Endothelial cell (in vitro differentiated cells): ENCODE data around the gene BANF2. TPM values are rescaled to one million over a fixed set of nuclear protein-coding genes. Genes with fewer than 3 reads are reported as not detected.

Source experiments
- DNase-seq: peaks from one replicate; pipeline ENCODE4 v3.0.0; 2021; ENCODE audit warnings: low spot score
- H3K27ac Mint-ChIP-seq: one replicate; pipeline ENCODE4 v1.8.0; 2021; ENCODE audit warnings: mixed read lengths, inconsistent platforms; ENCODE audit not compliant: unreplicated experiment
- H3K27me3 Mint-ChIP-seq: one replicate; pipeline ENCODE4 v1.8.0; 2021; ENCODE audit warnings: mild to moderate bottlenecking, moderate library complexity, mixed read lengths, inconsistent platforms; ENCODE audit not compliant: unreplicated experiment
- H3K36me3 Mint-ChIP-seq: one replicate; pipeline ENCODE4 v1.8.0; 2021; ENCODE audit warnings: mild to moderate bottlenecking, low read depth, mixed read lengths, inconsistent platforms; ENCODE audit not compliant: unreplicated experiment
- H3K4me1 Mint-ChIP-seq: one replicate; pipeline ENCODE4 v1.8.0; 2021; ENCODE audit warnings: mild to moderate bottlenecking, mixed read lengths, inconsistent platforms; ENCODE audit not compliant: unreplicated experiment
- H3K4me3 Mint-ChIP-seq: one replicate; pipeline ENCODE4 v1.8.0; 2021; ENCODE audit warnings: mild to moderate bottlenecking, mixed read lengths, inconsistent platforms; ENCODE audit not compliant: unreplicated experiment
- H3K9me3 Mint-ChIP-seq: one replicate; pipeline ENCODE4 v1.8.0; 2021; ENCODE audit warnings: mixed read lengths, inconsistent platforms; ENCODE audit not compliant: unreplicated experiment
- total RNA-seq: library from RNA; stranded (reverse); fragmentation: NEBNext Ultra II Directional; extraction: Animal tissue kit (Norgen Biotek cat#: 25700); gene quantifications from one replicate; pipeline ENCODE4 v1.2.1, GENCODE V29; 2021; ENCODE audit not compliant: unreplicated experiment
- TF ChIP-seq, protein P1 (sequence below): fragments of 200-600 bp; sonication (generic); IDR thresholded peaks from one replicate; pipeline ENCODE4 v1.5.0; 2021; ENCODE audit warnings: antibody characterized with exemption; ENCODE audit not compliant: unreplicated experiment

Gene BANF2
- total RNA-seq, 1 donor from 2014 or later: not detected

DNA sequence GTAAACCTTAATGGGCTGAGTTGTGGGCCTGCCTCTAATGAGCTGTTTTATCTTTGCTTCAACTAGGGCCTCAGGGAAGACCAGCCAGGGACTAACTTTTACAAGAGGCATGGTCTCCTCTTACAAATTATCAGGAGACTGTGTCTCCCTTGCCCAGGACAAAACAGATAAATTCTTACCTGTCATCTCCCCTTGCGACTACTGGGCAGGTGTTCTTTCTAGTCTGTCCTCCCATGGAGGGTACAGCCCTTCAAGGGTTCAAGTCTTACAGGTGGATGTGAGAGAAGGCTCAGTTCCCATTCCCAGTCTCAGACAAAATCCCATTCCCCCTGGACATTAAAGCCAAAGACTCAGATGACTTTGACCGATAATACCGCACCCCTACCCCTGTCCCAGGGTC lies 31.3 kb upstream of the BANF2 start:
- H3K4me3 Mint-ChIP-seq: no peak overlapping the region
- no peaks in the 10 kb centered on the region for H3K27me3 Mint-ChIP-seq
- no peaks in the 10 kb centered on the region for H3K9me3 Mint-ChIP-seq
- DNase-seq: no peak
- H3K36me3 Mint-ChIP-seq: no peaks in the 10 kb centered on the region
- H3K27ac Mint-ChIP-seq: no peak overlapping the region
- H3K4me1 Mint-ChIP-seq: peaks cover 29% of the 10 kb centered on the region
- TF ChIP-seq, protein P1, sequence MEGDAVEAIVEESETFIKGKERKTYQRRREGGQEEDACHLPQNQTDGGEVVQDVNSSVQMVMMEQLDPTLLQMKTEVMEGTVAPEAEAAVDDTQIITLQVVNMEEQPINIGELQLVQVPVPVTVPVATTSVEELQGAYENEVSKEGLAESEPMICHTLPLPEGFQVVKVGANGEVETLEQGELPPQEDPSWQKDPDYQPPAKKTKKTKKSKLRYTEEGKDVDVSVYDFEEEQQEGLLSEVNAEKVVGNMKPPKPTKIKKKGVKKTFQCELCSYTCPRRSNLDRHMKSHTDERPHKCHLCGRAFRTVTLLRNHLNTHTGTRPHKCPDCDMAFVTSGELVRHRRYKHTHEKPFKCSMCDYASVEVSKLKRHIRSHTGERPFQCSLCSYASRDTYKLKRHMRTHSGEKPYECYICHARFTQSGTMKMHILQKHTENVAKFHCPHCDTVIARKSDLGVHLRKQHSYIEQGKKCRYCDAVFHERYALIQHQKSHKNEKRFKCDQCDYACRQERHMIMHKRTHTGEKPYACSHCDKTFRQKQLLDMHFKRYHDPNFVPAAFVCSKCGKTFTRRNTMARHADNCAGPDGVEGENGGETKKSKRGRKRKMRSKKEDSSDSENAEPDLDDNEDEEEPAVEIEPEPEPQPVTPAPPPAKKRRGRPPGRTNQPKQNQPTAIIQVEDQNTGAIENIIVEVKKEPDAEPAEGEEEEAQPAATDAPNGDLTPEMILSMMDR: no peak

DNA sequence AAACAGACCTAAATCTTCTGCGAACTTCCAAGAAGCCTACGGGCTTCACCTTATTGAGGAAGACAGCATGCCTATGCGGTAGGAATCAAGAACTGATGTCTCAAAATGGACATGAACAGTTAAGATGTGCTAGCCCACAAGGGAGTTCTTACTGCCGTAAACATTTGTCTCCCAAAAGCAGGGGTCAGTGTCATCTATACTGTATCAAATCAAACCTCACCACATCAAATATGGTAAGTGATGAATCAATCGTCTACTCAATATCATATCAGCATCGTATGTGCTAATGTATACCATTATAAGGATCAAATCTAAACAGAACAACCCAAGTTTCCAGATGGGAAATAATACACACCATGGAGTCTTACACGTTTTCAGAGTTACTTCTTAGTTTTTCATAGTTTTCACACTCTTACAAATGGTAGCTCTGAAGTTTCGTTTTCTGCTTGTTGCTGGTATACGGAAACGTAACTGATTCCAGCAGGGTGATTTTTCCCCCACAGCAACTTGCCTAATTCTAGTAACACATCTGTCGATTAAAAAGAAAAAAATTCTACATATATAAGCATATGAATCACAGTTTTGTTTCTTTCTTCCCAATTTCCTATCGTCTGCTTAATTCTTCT lies 30.3 kb upstream of the BANF2 start:
- Mint-ChIP-seq H3K4me1 (peaks cover 25% of the 10 kb centered on the region), H3K9me3 (no peaks in the 10 kb centered on the region), H3K36me3 (no peaks in the 10 kb centered on the region), H3K27me3 (no peaks in the 10 kb centered on the region), H3K27ac (no peak overlapping the region), H3K4me3 (no peak overlapping the region)
- no peak for DNase-seq
- TF ChIP-seq, protein P1: no peak

DNA sequence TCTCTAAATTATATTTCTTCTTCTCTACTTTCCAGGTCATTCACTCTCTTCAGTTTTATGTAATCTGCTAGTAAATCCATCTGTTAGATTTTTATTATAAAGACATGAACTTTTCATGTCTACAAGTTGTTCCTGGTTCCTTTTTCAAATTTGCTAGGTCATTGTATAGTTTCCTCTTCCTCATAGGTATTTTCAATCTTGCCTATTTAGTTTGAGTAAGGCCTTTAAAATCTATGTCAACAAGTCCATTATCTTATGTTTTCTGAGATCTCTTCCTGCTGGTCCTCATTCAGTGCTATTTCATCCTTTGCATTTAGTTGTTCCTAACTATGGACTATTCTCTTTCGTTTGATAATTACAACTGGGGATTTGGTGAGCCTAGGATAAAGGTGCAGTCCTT lies 28.8 kb upstream of the BANF2 start:
- DNase-seq: no peak
- TF ChIP-seq, protein P1: no peak
- H3K27ac Mint-ChIP-seq: no peak overlapping the region
- H3K4me3 Mint-ChIP-seq: no peak overlapping the region
- H3K27me3 Mint-ChIP-seq: no peaks in the 10 kb centered on the region
- H3K9me3 Mint-ChIP-seq: no peaks in the 10 kb centered on the region
- peaks cover 20% of the 10 kb centered on the region for H3K4me1 Mint-ChIP-seq
- H3K36me3 Mint-ChIP-seq: no peaks in the 10 kb centered on the region

DNA sequence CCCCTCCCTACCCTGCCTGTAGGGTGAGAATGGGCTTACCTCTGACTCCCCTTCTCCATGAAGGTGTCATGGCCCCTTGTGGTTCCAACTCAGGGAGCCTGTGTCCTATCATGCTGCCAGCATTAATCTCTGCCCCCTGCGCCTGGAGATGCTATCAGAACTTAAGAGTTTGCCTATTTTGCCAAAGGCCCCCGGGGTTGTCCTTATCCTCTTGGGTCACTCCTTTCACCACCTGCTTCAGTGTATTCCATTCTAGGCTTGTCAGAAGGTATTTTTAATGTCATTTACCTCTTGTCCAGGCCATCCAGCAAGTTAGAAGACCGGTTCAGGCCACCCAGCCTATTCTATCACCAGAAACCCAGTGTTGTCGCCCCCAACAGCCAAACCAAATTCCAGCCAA lies 28.2 kb upstream of the BANF2 start:
- no peaks in the 10 kb centered on the region for H3K36me3 Mint-ChIP-seq
- no peaks in the 10 kb centered on the region for H3K9me3 Mint-ChIP-seq
- no peak for DNase-seq
- TF ChIP-seq, protein P1: no peak
- H3K4me3 Mint-ChIP-seq: no peak overlapping the region
- H3K4me1 Mint-ChIP-seq: peaks cover 14% of the 10 kb centered on the region
- H3K27me3 Mint-ChIP-seq: no peaks in the 10 kb centered on the region
- no peak overlapping the region for H3K27ac Mint-ChIP-seq

DNA sequence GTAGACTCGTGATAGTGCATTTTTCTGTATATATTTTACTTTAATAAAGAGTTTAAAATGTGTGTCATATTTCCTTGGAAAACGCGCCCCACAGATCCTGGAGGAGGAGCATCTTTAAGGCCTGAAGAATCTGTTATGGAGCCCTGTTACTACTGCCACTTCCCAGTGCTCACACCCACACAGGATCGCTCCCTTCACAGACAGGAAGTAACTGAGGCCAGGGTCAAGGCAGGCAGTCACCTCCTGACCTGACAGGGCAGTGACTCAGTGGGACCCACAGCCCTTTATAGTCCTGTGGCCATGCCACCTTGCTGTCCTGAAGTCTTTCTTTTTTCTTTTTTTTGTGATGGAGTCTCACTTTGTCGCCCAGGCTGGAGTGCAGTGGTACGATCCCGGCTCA lies 26.7 kb upstream of the BANF2 start:
- no peak overlapping the region for H3K27ac Mint-ChIP-seq
- H3K9me3 Mint-ChIP-seq: no peaks in the 10 kb centered on the region
- DNase-seq: no peak
- H3K36me3 Mint-ChIP-seq: peaks cover under 1% of the 10 kb centered on the region
- TF ChIP-seq, protein P1: no peak
- no peak overlapping the region for H3K4me3 Mint-ChIP-seq
- H3K4me1 Mint-ChIP-seq: peaks cover 6% of the 10 kb centered on the region
- H3K27me3 Mint-ChIP-seq: no peaks in the 10 kb centered on the region
